ENCODE results near the gene CCDC13.

The CCDC13 gene

GRCh38 chr3:42799376-42799775 is 26.3 kb upstream of the CCDC13 start:
- H3K27me3 ChIP-seq (ENCODE audit: control insufficient read depth, low read length): no peaks in the 10 kb centered on the region
- H3K4me2 ChIP-seq (ENCODE audit: low read length): no peak overlapping the region
- H3K36me3 ChIP-seq (ENCODE audit: control insufficient read depth, low read length): peaks cover 23% of the 10 kb centered on the region
- H4K20me1 ChIP-seq (ENCODE audit: control insufficient read depth, insufficient read depth, low read depth, low read length): peaks cover 18% of the 10 kb centered on the region; the same call in 1 of the 2 replicates
- peaks cover 27% of the 10 kb centered on the region for H3K4me1 ChIP-seq (ENCODE audit: control insufficient read depth, low read length)
- H3K9me3 ChIP-seq (ENCODE audit: control insufficient read depth, insufficient read depth, low read length): no peaks in the 10 kb centered on the region
- H3K9me2 ChIP-seq (replicated peaks; ENCODE audit: control insufficient read depth, low read length): no peaks in the 10 kb centered on the region
- no peak overlapping the region for H3K4me3 ChIP-seq (ENCODE audit: low read length)
- H3F3A ChIP-seq (ENCODE audit: control insufficient read depth, insufficient read depth): no peaks in the 10 kb centered on the region
- TF ChIP-seq CTCF (IDR thresholded peaks at IDR 0.05; ENCODE audit: low read depth, low read length, poor library complexity, severe bottlenecking) (no peak), EZH2phosphoT487 (IDR thresholded peaks at IDR 0.05; ENCODE audit: borderline replicate concordance, low read length) (no peak)
- H3K79me2 ChIP-seq (ENCODE audit: control insufficient read depth, low read length): peaks cover 71% of the 10 kb centered on the region
- no peak overlapping the region for H3K27ac ChIP-seq (ENCODE audit: low read depth, low read length)

- no peaks in the 10 kb centered on the region for H3K9me2 ChIP-seq (replicated peaks; ENCODE audit: control insufficient read depth, low read length)
- H3K79me2 ChIP-seq (ENCODE audit: control insufficient read depth, low read length): peaks cover 49% of the 10 kb centered on the region
- peaks cover 5% of the 10 kb centered on the region; the same call in 1 of the 2 replicates for H4K20me1 ChIP-seq (ENCODE audit: control insufficient read depth, insufficient read depth, low read depth, low read length)
- H3K36me3 ChIP-seq (ENCODE audit: control insufficient read depth, low read length): peaks cover 17% of the 10 kb centered on the region
- TF ChIP-seq EZH2phosphoT487 (IDR thresholded peaks at IDR 0.05; ENCODE audit: borderline replicate concordance, low read length): no peak
- TF ChIP-seq CTCF (IDR thresholded peaks at IDR 0.05; ENCODE audit: low read depth, low read length, poor library complexity, severe bottlenecking): no peak
- no peak overlapping the region for H3K4me2 ChIP-seq (ENCODE audit: low read length)
- no peaks in the 10 kb centered on the region for H3F3A ChIP-seq (ENCODE audit: control insufficient read depth, insufficient read depth)
- peaks cover 10% of the 10 kb centered on the region for H3K4me1 ChIP-seq (ENCODE audit: control insufficient read depth, low read length)
- no peaks in the 10 kb centered on the region for H3K27me3 ChIP-seq (ENCODE audit: control insufficient read depth, low read length)
- no peaks in the 10 kb centered on the region for H3K9me3 ChIP-seq (ENCODE audit: control insufficient read depth, insufficient read depth, low read length)
- H3K4me3 ChIP-seq (ENCODE audit: low read length): no peak overlapping the region
- H3K27ac ChIP-seq (ENCODE audit: low read depth, low read length): no peak overlapping the region
Observed at GRCh38 chr3:42796332-42796885, 23.4 kb upstream of the CCDC13 start.

- no peaks in the 10 kb centered on the region for H3K27me3 ChIP-seq (ENCODE audit: control insufficient read depth, low read length)
- H3K4me2 ChIP-seq (ENCODE audit: low read length): no peak overlapping the region
- no peaks in the 10 kb centered on the region for H3K9me3 ChIP-seq (ENCODE audit: control insufficient read depth, insufficient read depth, low read length)
- H3K36me3 ChIP-seq (ENCODE audit: control insufficient read depth, low read length): peaks cover 15% of the 10 kb centered on the region
- H3K27ac ChIP-seq (ENCODE audit: low read depth, low read length): no peak overlapping the region
- H3K79me2 ChIP-seq (ENCODE audit: control insufficient read depth, low read length): peaks cover 46% of the 10 kb centered on the region
- H3F3A ChIP-seq (ENCODE audit: control insufficient read depth, insufficient read depth): no peaks in the 10 kb centered on the region
- TF ChIP-seq EZH2phosphoT487 (IDR thresholded peaks at IDR 0.05; ENCODE audit: borderline replicate concordance, low read length) (no peak), CTCF (IDR thresholded peaks at IDR 0.05; ENCODE audit: low read depth, low read length, poor library complexity, severe bottlenecking) (no peak)
- no peaks in the 10 kb centered on the region for H4K20me1 ChIP-seq (ENCODE audit: control insufficient read depth, insufficient read depth, low read depth, low read length)
- no peaks in the 10 kb centered on the region for H3K9me2 ChIP-seq (replicated peaks; ENCODE audit: control insufficient read depth, low read length)
- peaks cover 4% of the 10 kb centered on the region for H3K4me1 ChIP-seq (ENCODE audit: control insufficient read depth, low read length)
- no peak overlapping the region for H3K4me3 ChIP-seq (ENCODE audit: low read length)
Observed at GRCh38 chr3:42795621-42796181, 22.6 kb upstream of the CCDC13 start.

All from DOHH2 (cell line).